Stimulated activated CD8-positive, alpha-beta memory T cell treated with anti-CD3 and anti-CD28 coated beads, Interleukin-2, amount 100 ng/mL, for 1 hour (primary cell): ENCODE results near the gene ATP6V0C.

Experiments used
- DNase-seq, 2 donors: peaks; one replicate each; pipeline ENCODE4 v3.0.0-alpha.2; 2020; ENCODE audit warnings: low read depth in 2 of 2

The ATP6V0C gene

DNA sequence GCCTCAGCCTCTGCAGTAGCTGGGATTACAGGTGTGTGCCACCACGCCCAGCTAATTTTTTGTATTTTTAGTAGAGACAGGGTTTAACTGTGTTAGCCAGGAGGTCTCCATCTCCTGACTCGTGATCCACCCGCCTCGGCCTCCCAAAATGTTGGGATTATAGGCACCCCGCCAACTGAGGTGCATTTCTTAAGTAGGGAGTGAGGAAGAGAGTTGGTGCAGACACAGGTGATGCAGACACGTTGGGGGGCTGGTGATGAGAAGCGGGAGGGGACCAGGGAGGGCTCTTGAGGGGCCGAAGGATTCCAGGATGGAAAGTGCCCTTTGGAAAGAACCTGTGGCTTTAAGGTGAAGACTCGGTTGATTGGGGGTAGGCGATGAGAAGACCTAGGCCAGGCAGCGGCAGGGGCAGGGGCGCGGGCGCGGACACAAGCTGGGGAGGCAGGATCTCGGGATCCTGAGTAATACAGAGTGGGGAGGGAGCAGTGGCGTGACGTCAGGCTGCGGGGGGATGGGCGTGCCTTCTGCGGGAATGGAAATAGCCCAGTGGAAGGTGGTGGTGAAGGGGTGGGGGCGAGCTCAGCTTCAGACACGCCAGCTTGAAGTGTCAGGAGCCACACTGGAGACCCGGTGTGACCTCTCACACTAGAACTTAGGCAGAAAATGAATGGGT is 2.5 kb upstream of the ATP6V0C start:
- no peak for DNase-seq

DNA sequence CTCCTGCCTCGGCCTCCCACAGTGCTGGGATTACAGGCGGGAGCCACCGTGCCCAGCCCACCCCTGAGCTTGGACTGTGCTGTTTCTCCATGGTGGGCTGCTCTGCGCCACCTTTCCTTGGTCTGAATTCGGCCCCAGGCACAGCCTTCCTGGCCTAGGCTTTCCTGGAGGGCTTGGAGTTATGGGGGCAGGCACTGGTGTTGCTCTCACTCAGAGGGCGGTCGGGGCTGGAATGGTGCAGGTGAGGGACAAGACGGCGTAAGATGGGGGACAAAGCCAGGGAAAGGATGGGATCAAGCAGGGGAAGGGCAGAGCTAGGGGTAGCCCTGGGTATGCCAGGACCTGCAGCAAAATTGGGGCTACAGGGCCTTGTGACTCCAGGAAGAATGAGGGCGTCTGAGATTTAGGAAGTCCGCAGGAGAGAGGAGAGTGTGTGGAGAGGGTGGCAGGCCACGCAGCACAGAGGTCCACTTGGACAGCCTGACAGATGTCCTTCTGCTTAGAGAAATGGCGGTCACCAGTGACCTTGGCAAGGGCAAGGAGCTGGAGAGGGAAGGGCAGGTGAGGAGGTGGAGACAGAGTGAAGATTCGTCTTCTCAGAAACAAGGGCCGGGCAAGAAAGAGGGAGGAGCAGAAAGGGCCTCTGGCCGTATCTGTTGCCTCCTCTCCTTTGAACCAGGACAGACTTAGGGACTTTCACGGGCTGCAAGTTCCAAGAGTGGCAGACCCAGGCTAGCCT is 1.6 kb upstream of the ATP6V0C start:
- no peak for DNase-seq

DNA sequence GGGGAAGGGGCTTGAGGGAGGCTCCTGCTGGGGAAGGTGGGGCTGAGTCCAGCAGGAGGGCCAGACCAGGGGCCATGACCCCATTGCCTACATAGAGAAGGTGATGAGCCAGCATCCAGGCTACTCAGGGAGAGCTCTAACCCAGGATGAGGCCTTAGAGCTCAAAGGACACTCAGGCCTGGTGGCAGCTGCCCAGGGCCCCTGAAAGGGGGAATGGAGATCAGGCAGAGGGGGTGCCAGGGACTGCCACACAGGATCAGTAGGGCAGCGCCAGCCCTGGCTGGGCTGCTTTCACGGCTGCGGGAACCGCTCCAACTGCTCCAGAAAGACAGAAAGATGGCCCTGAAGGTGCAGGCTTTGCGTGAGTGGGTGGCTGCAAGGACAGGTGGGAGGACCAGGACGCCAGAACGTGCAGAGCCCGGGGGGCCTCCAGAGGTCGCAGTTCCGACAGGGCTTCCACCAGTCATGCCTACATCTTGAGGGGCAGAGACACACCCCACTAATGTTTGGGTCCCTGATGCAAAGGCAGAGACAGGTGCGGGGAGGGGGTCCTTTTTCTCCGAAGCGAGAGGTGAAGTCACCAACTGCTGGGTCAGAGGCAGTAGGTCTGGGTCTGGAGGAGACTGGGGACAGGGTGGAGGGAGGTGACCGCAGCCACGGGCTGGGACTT is 882 bp upstream of the ATP6V0C start:
- no peak for DNase-seq

DNA sequence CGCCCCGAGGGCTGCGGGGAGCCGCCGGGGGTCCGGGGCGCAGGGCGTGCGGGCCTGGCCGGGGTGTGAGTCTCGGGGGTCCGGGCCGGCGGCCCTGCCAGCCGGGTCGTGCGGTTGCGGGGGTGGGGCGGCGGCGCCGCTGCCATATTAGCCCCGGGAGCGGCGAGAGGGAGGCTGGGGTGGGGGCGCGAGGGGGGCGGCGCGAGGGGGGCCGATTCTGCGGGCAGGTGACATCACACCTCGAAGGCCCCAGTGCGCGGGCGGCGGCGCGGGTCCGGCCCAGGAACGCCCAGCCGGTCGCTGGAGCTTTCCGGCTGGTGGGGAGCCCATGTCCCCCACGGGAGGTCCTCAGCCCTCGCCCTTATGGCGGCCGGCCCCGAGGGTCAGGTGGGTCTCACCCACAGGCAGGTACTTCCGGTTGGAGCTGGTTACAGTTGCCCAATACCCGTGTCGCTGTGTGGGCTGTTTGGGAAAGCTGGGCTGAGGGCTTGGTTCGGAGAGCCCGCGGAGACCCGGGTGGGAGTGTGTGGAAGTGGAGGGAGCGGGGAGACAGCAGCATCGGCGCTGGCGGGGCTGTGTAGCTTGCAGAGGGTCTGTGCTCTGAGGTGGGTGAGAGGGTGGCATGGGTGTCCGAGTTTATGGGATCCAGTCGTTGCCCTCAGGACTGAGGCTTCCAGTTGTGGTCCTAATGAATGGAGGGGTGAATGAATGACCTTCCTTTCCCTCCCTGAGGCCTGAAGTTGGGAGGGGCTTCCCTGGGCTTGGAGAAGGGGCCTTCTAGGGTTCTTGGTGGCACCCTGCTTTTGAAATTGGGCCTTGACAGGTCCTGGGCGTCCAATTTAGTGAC is 804 bp downstream of the ATP6V0C start:
- no peak for DNase-seq

DNA sequence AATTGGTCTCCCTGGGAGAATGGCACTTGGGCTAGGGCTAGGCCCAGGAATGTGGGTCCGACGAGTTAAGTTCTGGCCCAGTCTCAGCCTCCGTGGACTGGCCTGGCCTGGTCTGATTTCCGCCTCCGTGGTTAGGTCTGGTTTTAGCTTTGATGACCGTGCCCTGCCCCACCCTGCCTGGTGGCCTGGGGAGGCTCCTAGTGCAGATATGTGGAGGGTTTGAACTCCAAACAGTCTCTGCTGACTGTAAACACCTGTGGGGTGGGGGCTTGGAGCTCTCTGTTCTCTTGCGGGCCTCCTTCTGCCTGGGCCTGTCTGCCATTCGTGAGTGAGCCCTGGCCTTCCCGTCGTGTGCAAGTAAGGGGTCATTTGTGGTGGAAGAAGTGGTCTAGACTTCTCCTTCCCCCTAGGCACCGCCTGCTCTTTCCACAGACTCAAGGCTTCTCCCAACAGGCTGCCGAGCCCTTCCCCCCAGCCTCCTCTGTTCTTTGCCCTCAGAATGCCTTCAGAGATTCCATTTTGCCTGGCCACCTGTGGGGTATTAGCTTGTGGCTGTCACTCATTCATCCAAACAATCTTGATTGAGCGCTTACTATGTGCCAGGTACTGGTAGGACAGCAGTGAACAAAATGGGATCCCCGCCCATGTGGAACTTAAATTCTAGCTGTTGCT is 1.6 kb downstream of the ATP6V0C start:
- DNase-seq: no peak

DNA sequence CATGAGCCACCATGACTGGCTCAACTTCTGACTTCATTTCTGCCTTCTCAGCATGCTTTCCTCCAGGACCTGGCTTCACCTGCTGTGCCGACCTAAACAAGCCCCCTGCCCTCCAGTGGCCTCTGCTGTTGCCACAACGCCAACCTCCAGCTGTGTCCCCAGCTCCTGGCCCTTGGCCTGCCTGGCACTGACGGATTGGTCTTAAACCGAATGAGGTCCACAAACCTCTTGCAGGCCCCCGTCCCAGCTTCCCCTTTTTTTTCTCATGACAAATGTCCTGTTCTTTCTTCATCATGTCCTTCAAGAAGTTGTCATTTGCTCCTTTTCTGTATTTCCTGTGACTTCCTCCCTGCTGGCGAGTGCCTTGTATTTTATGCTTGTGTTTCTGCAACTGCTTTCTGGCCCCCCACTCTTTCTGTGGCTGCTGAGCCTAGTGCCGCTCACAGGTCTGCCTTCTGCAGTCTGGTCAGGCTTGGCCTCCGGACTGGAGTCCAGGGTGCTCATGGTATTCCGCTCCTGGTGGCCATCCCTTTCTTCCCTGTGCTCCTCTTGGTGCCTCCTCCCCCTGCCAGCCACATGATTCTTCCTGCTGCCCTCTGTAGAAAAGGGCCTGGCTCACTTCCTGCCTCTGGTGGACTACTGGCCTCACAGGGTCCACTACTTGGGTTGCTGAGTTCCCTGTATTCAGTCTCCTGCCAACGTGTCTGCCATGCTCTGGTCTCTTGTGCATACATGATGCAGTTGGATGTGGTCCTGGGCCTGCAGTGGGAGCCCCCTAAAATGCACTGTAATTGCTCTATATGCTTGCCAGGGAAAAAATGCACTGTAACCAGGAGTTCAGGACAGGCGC is 2.9 kb downstream of the ATP6V0C start:
- no peak for DNase-seq

DNA sequence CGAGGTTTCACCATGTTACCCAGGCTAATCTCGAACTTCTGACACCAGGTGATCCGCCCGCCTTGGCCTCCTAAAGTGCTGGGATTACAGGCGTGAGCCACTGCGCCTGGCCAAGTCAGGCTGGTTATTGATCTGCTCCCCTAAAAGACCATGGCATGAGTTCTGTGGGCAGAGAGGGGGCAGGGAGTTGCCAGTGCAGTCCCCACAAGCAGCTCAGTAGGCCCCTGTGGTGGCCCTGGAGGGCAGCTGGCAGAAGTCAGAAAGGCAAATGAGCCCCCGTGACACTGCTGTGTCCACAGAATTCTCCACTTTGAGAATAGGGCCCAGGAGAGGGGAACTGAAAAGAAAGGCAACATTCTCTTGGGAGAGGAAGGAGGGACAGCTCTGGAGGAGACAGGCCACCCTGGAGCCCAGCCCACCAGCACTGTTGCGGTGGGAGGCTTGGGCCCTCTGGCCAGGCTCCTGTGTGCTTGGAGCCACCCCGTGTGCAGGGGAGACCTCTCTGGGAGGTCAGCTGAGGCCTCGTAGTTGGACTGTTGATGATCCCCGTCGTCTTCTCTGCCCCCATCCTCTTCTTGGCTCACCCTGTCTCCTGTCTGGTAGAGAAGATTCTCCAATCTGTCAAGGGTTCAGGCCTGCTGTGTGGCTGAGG is 4.3 kb downstream of the ATP6V0C start:
- no peak for DNase-seq

DNA sequence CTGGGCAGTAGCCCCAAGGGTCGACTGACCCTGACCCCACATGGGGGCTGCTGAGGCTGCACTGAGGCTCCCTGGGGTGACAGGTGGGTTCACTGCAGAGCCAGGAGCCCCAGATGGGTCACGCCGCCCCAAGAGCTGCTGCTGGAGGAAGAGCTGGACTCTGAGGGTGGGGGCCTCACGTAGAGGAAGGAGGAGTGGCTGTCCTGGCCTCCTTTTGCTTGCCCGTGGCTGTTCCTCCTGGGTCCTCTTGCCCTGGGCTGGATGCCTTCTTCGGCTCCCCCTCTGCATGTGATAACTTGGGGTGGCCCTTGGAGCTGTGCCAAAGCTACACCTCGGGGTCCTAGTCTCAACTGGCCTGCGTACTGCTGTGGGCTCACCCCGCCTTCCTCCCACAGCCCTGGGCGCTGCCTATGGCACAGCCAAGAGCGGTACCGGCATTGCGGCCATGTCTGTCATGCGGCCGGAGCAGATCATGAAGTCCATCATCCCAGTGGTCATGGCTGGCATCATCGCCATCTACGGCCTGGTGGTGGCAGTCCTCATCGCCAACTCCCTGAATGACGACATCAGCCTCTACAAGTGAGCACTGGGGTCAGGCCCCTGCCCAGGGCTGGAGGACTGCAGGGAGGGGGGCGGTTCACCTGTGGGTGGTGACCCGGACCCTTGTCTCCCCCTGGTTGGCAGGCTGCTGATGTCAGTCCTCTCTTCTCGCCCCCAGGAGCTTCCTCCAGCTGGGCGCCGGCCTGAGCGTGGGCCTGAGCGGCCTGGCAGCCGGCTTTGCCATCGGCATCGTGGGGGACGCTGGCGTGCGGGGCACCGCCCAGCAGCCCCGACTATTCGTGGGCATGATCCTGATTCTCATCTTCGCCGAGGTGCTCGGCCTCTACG is 5.3 kb downstream of the ATP6V0C start:
- no peak for DNase-seq

DNA sequence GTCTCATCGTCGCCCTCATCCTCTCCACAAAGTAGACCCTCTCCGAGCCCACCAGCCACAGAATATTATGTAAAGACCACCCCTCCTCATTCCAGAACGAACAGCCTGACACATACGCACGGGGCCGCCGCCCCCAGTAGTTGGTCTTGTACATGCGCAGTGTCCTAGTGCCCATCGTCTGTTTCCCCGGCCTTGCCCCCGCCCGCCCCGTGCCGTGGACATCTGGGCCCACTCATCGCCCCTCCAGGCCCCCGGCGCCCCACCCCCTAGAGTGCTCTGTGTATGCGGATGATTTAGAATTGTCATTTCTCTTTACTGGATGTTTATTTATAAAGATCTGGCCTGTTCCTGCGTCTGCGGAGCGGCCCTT is 5.9 kb downstream of the ATP6V0C start:
- DNase-seq: no peak

DNA sequence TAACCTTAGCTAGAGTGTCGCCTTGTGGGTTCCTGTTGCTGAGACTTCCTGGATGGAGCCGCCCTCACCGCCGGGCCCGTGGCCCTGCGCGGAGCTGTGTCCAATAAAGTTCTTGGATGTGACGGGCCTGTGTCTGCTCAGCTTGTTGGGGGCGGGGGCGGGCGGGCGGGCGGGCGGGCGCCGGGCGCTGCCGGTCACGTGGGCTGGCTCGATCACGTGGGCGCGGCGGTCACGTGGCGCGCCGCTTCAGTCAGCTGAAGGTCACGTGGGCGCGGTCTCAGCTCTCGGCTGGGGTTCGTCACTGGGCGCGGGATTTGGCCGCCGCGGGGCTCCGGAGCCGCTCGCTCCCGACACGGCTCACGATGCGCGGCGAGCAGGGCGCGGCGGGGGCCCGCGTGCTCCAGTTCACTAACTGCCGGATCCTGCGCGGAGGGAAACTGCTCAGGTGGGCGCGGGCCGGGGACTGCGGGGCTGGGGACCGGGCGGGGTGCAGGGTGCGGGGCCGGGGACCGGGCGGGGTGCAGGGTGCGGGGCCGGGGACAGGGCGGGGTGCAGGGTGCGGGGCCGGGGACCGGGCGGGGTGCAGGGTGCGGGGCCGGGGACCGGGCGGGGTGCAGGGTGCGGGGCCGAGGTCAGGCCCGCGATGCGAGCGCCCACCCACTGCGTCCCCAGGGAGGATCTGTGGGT is 6.5 kb downstream of the ATP6V0C start, which contains the start of gene AMDHD2:
TSS of gene AMDHD2 (plus strand) at position 275 of the 687 bp plus-strand sequence. CDS start at position 363, 88 bp downstream.
- peak; percentile 77 to 79 for DNase-seq

DNA sequence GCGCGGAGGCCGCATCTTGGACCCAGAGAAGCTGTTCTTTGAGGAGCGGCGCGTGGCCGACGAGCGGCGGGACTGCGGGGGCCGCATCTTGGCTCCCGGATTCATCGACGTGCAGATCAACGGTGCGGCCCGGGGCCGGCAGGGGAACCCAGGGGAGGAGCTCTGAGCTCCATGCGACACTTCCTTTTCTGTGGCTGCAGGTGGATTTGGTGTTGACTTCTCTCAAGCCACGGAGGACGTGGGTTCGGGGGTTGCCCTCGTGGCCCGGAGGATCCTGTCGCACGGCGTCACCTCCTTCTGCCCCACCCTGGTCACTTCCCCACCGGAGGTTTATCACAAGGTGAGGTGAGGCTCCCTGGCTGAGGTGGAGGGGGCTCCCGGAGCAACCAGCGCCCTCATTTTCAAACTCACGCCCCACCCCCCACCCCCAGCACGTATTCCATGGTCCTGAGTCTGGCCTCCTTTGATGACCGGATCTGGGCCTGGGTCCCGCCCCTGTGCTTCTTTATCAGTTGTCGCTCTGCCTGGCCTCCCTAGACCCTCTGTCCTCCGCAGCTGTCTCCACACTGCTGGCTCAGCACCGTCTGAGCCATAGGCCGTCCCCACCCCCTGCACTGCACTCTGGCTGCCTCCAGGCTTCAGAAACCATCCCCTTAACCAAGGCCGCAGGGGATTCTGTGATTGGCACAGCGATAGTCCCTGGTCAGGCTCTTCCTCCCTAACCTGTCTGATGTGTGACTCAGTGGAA is 7.2 kb downstream of the ATP6V0C start:
- DNase-seq: no peak

DNA sequence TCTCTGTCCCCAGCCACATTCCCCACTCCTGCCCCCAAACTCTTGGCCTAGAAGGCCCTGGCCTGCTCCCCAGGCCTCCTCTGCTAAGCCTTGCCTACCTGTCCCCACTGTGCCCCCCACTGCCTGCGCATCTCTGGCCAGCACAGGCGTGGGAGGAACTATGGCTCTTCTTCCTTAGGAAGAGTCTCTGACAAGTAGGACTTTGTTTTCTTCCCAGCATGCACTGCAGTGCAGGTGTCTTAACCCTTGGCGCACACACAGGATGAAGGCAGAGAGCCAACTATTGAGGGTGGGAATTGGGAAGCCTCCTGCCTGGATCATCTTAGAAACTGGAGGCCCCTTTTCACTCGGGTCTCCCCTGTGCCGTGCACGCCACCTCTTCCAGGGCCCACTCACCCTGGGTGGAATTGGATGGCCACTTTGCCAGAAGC is 10.1 kb downstream of the ATP6V0C start:
- DNase-seq: no peak

DNA sequence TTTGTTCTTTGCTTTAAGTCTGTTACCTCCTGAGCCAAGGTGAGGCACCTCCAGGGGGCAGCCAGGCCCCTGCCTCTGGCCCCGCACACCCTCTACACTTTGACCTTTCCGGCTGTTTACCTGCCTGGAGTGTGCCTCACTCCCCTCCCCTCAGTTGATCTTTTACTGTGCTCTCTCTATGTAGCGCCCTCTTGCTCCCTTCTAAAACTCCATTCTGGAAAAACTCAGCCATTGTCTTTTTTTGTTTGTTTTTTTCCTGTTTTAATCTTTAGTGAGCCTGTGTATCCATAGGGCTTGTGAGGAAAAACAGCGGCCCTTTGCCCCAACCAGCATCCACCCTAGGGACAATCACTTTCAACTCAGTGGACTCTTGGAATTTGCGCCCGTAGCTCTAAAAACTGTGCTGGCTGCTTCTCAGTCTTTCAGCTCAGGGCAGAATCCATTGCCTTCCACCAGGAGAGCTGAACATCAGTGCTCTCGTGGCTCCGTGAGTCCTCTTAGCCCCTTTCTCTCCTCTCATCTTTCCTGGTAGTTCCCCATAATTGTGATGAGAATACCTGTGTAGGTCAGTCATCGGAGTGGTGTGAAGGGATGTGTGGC is 10.7 kb downstream of the ATP6V0C start:
- no peak for DNase-seq

DNA sequence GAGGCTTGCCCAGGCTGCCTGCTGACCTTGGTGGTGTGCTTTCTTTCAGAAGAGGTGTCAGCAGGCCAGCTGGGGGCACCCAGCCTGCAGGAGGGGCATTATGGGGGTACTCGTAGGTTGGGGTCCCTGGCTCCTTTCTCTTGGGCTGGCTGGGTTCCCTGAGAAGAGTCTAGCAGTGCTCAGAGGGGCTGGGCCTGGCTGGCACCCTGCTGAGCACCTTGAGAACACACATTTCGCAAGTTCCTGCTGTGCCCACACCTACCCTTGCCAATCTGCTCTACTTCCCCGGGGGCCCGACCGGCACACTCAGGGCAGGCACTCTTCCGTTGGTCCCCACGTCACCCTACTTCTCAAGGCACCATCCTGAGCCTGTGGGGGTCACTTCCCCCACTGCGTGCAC is 12.4 kb downstream of the ATP6V0C start:
- DNase-seq: no peak

DNA sequence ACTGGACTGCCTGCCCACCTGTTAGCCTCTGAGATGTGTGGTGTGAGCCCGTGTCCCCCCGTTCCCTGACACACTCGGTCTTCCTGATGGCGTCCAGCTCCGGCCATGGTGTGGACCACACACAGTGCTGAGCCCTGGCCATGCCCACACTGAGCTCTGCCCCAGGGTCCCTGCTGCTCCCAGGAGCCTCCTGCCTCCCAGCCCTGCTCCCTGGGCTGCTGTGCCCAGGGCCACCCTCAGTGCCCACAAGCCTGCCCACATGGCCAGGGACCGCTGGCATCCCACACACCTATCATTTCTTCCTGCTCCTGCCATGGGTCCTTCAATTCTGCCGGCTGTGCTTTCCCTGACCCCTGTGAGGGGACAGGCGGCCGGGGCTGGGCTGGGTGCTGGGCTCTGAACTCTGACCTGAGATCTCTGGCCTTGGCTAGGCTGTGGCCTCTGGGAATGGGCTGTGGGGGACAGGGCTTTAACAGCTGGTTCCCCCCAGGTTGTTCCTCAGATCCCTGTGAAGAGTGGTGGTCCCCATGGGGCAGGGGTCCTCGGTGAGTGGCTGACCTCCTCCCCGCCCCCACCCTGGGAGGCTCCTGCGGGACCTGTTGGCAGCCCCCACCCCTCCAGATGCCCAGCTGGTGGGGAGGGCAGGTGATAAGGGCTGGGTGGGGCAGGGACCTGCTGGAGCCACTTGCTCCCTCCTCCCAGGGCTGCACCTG is 13.5 kb downstream of the ATP6V0C start:
- DNase-seq: no peak

DNA sequence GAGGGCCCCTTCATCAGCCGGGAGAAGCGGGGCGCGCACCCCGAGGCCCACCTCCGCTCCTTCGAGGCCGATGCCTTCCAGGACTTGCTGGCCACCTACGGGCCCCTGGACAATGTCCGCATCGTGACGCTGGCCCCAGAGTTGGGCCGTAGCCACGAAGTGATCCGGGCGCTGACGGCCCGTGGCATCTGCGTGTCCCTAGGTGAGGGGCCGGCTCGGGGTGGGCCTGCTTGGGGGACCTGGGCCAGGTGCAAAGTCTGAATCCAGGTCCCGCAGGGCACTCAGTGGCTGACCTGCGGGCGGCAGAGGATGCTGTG is 14.0 kb downstream of the ATP6V0C start:
- DNase-seq: no peak
